ENCODE measurements around the gene DNAH2. TPM values are rescaled to one million over a fixed set of nuclear protein-coding genes. Genes with fewer than 3 reads are reported as not detected.

The DNAH2 gene
- total RNA-seq, 1 experiment from 2014 or later = 0.13 TPM

DNA sequence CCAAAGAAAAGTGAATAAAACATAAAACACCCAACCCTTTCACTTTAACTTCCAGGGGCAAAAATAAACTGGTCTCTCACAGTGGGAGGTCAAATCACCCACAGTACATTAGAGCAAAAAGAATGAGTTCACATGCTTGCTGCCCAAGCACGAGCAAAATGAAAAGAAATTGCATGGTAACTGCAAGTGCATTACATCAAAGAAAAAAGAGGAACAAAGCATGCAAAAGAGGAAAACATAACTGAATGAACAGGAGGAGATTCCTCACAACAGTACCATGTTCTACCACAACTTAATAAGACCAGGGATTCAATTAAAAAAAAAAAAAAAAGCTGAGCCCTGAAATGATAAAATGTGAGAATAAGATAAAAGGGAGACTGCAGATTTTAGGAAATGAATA is 12.3 kb downstream of the DNAH2 start:
- TF ChIP-seq, protein P1, sequence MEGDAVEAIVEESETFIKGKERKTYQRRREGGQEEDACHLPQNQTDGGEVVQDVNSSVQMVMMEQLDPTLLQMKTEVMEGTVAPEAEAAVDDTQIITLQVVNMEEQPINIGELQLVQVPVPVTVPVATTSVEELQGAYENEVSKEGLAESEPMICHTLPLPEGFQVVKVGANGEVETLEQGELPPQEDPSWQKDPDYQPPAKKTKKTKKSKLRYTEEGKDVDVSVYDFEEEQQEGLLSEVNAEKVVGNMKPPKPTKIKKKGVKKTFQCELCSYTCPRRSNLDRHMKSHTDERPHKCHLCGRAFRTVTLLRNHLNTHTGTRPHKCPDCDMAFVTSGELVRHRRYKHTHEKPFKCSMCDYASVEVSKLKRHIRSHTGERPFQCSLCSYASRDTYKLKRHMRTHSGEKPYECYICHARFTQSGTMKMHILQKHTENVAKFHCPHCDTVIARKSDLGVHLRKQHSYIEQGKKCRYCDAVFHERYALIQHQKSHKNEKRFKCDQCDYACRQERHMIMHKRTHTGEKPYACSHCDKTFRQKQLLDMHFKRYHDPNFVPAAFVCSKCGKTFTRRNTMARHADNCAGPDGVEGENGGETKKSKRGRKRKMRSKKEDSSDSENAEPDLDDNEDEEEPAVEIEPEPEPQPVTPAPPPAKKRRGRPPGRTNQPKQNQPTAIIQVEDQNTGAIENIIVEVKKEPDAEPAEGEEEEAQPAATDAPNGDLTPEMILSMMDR (IDR thresholded peaks at IDR 0.05) = no peak
- no peak for TF ChIP-seq SIN3A (IDR thresholded peaks at IDR 0.05; ENCODE audit: borderline replicate concordance, insufficient read depth, low read depth, low read length)
- no peak for TF ChIP-seq TCF7L2 (IDR thresholded peaks at IDR 0.05; ENCODE audit: low read depth, low read length)
- TF ChIP-seq, protein P2, sequence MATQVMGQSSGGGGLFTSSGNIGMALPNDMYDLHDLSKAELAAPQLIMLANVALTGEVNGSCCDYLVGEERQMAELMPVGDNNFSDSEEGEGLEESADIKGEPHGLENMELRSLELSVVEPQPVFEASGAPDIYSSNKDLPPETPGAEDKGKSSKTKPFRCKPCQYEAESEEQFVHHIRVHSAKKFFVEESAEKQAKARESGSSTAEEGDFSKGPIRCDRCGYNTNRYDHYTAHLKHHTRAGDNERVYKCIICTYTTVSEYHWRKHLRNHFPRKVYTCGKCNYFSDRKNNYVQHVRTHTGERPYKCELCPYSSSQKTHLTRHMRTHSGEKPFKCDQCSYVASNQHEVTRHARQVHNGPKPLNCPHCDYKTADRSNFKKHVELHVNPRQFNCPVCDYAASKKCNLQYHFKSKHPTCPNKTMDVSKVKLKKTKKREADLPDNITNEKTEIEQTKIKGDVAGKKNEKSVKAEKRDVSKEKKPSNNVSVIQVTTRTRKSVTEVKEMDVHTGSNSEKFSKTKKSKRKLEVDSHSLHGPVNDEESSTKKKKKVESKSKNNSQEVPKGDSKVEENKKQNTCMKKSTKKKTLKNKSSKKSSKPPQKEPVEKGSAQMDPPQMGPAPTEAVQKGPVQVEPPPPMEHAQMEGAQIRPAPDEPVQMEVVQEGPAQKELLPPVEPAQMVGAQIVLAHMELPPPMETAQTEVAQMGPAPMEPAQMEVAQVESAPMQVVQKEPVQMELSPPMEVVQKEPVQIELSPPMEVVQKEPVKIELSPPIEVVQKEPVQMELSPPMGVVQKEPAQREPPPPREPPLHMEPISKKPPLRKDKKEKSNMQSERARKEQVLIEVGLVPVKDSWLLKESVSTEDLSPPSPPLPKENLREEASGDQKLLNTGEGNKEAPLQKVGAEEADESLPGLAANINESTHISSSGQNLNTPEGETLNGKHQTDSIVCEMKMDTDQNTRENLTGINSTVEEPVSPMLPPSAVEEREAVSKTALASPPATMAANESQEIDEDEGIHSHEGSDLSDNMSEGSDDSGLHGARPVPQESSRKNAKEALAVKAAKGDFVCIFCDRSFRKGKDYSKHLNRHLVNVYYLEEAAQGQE (IDR thresholded peaks at IDR 0.05; ENCODE audit: insufficient read depth in 1 of 2, low read depth in 2 of 2, low read length in 1 of 2) = no peak
- no peak for TF ChIP-seq POLR2AphosphoS5 (IDR thresholded peaks at IDR 0.05; ENCODE audit: low read depth, low read length)
- no TSS peak for BruUV-seq (replicated peaks)
- ChIA-PET POLR2A (no interaction called here), CTCF (no interaction called here)
- Histone ChIP-seq H3K27me3 (ENCODE audit: control insufficient read depth, insufficient read depth, low read length) (no peaks in the 10 kb centered on the region), H3K9me3 (ENCODE audit: control insufficient read depth, insufficient read depth, low read depth, low read length) (no peaks in the 10 kb centered on the region), H3K36me3 (ENCODE audit: control insufficient read depth, insufficient read depth, low read length) (no peaks in the 10 kb centered on the region), H3K4me1 (ENCODE audit: control insufficient read depth, insufficient read depth, low read length) (no peaks in the 10 kb centered on the region), H3K27ac (ENCODE audit: low read length) (no peak overlapping the region), H3K4me3 (ENCODE audit: low read depth in 2 of 2, low read length in 2 of 2) (no peak overlapping the region)
- ATAC-seq (no peak), DNase-seq (ENCODE audit: low read depth, low spot score) (no peak)
- in situ Hi-C loops (cut with HindIII; ENCODE audit: low pct_unique_long_range_greater_than_20kb, low sequenced_read_pairs) (no loop called here), intact Hi-C loops (cut with micrococcal nuclease; ENCODE audit: unreplicated experiment) (no loop called here)

GRCh38 chr17:7732981-7733539 is 15.5 kb downstream of the DNAH2 start:
- Histone ChIP-seq H3K36me3 (ENCODE audit: control insufficient read depth, insufficient read depth, low read length) (no peaks in the 10 kb centered on the region), H3K9me3 (ENCODE audit: control insufficient read depth, insufficient read depth, low read depth, low read length) (no peaks in the 10 kb centered on the region), H3K27ac (ENCODE audit: low read length) (no peak overlapping the region), H3K4me3 (ENCODE audit: low read depth in 2 of 2, low read length in 2 of 2) (no peak overlapping the region), H3K4me1 (ENCODE audit: control insufficient read depth, insufficient read depth, low read length) (no peaks in the 10 kb centered on the region), H3K27me3 (ENCODE audit: control insufficient read depth, insufficient read depth, low read length) (no peaks in the 10 kb centered on the region)
- TF ChIP-seq, protein P2 (IDR thresholded peaks at IDR 0.05; ENCODE audit: insufficient read depth in 1 of 2, low read depth in 2 of 2, low read length in 1 of 2) = no peak
- TF ChIP-seq TCF7L2 (IDR thresholded peaks at IDR 0.05; ENCODE audit: low read depth, low read length) (no peak), POLR2AphosphoS5 (IDR thresholded peaks at IDR 0.05; ENCODE audit: low read depth, low read length) (no peak), SIN3A (IDR thresholded peaks at IDR 0.05; ENCODE audit: borderline replicate concordance, insufficient read depth, low read depth, low read length) (no peak)
- TF ChIP-seq, protein P1 (IDR thresholded peaks at IDR 0.05) = no peak
- intact Hi-C loops (cut with micrococcal nuclease; ENCODE audit: unreplicated experiment) (no loop called here), in situ Hi-C loops (cut with HindIII; ENCODE audit: low pct_unique_long_range_greater_than_20kb, low sequenced_read_pairs) (no loop called here)
- DNase-seq (ENCODE audit: low read depth, low spot score) (no peak), ATAC-seq (no peak)
- BruUV-seq (replicated peaks) = no TSS peak
- CTCF ChIA-PET = no interaction called here
- POLR2A ChIA-PET = no interaction called here
